HL-60 (cell line): Measurements from ENCODE around the gene CAMKMT.

Experiments
- DNase-seq, 2 experiments: peaks; one replicate each; pipeline ENCODE4 v3.0.0-alpha.2; 2010 to 2020; ENCODE audit warnings: low read depth in 1 of 2, low spot score in 1 of 2
- H3K27ac ChIP-seq: fragments of 250-450 bp; sonication (Bioruptor Pico); replicated peaks from 2 replicates; pipeline ENCODE4 v1.5.1; 2020; ENCODE audit warnings: mild to moderate bottlenecking, moderate library complexity
- H3K27me3 ChIP-seq: fragments of 250-450 bp; sonication (Bioruptor Pico); 2 replicates; pipeline ENCODE4 v1.5.1; 2021; ENCODE audit warnings: mild to moderate bottlenecking, moderate library complexity; ENCODE audit not compliant: insufficient read depth, poor library complexity, severe bottlenecking
- H3K4me3 ChIP-seq: replicated peaks from 2 replicates; pipeline ENCODE4 v1.5.1; 2011; ENCODE audit warnings: mild to moderate bottlenecking, control low read depth, low read length; ENCODE audit not compliant: insufficient read depth
- GABPA ChIP-seq: IDR thresholded peaks from 2 replicates; pipeline ENCODE4 v1.6.1; 2012; ENCODE audit warnings: low read depth
- POLR2AphosphoS5 ChIP-seq: IDR thresholded peaks from 2 replicates; pipeline ENCODE4 v1.6.1; 2012; ENCODE audit warnings: low read depth
- SPI1 ChIP-seq: IDR thresholded peaks from 2 replicates; pipeline ENCODE4 v1.6.1; 2012; ENCODE audit warnings: low read depth, mild to moderate bottlenecking, borderline replicate concordance
- TF ChIP-seq, protein P1 (sequence below): IDR thresholded peaks from 2 replicates; pipeline ENCODE4 v1.6.1; 2012; ENCODE audit warnings: low read depth; ENCODE audit not compliant: insufficient replicate concordance
- TF ChIP-seq, protein P2 (sequence below): IDR thresholded peaks from one replicate; pipeline ENCODE4 v1.5.1; 2011; ENCODE audit warnings: low read length, control low read depth, inconsistent platforms; ENCODE audit not compliant: insufficient read depth

The CAMKMT gene

GRCh38 chr2:44632931-44633689 lies 271.4 kb downstream of the CAMKMT start:
- H3K27me3 ChIP-seq: no peaks in the 10 kb centered on the region
- H3K4me3 ChIP-seq: no peak overlapping the region
- H3K27ac ChIP-seq: no peak overlapping the region
- no peak for TF ChIP-seq SPI1
- TF ChIP-seq, protein P1, sequence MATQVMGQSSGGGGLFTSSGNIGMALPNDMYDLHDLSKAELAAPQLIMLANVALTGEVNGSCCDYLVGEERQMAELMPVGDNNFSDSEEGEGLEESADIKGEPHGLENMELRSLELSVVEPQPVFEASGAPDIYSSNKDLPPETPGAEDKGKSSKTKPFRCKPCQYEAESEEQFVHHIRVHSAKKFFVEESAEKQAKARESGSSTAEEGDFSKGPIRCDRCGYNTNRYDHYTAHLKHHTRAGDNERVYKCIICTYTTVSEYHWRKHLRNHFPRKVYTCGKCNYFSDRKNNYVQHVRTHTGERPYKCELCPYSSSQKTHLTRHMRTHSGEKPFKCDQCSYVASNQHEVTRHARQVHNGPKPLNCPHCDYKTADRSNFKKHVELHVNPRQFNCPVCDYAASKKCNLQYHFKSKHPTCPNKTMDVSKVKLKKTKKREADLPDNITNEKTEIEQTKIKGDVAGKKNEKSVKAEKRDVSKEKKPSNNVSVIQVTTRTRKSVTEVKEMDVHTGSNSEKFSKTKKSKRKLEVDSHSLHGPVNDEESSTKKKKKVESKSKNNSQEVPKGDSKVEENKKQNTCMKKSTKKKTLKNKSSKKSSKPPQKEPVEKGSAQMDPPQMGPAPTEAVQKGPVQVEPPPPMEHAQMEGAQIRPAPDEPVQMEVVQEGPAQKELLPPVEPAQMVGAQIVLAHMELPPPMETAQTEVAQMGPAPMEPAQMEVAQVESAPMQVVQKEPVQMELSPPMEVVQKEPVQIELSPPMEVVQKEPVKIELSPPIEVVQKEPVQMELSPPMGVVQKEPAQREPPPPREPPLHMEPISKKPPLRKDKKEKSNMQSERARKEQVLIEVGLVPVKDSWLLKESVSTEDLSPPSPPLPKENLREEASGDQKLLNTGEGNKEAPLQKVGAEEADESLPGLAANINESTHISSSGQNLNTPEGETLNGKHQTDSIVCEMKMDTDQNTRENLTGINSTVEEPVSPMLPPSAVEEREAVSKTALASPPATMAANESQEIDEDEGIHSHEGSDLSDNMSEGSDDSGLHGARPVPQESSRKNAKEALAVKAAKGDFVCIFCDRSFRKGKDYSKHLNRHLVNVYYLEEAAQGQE: no peak
- TF ChIP-seq GABPA: no peak
- TF ChIP-seq, protein P2, sequence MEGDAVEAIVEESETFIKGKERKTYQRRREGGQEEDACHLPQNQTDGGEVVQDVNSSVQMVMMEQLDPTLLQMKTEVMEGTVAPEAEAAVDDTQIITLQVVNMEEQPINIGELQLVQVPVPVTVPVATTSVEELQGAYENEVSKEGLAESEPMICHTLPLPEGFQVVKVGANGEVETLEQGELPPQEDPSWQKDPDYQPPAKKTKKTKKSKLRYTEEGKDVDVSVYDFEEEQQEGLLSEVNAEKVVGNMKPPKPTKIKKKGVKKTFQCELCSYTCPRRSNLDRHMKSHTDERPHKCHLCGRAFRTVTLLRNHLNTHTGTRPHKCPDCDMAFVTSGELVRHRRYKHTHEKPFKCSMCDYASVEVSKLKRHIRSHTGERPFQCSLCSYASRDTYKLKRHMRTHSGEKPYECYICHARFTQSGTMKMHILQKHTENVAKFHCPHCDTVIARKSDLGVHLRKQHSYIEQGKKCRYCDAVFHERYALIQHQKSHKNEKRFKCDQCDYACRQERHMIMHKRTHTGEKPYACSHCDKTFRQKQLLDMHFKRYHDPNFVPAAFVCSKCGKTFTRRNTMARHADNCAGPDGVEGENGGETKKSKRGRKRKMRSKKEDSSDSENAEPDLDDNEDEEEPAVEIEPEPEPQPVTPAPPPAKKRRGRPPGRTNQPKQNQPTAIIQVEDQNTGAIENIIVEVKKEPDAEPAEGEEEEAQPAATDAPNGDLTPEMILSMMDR: no peak
- TF ChIP-seq POLR2AphosphoS5: no peak
- no peak for DNase-seq

DNA sequence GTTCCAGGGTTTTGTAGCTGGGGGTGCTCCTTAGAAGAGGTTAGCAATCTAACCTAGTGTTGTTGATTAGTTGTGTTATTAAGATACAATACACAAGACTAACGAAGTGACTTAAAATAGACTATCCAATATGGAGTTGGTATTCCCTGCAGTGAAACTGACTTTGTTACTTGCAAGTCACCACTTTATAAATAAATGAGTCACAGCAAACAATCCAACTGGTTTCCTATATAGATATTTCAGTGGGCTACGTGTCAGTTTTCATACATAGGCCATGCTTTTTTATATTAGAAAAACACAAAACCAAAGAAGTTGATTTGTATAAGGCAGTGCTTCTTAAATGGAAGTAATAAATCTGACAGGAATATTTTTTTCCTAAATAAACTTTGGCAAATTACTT lies 274.0 kb downstream of the CAMKMT start:
- no peaks in the 10 kb centered on the region for H3K27me3 ChIP-seq
- no peak overlapping the region for H3K4me3 ChIP-seq
- no peak for DNase-seq
- TF ChIP-seq, protein P2: no peak
- TF ChIP-seq GABPA (no peak), POLR2AphosphoS5 (no peak)
- H3K27ac ChIP-seq: no peak overlapping the region

GRCh38 chr2:44638649-44639048 lies 276.9 kb downstream of the CAMKMT start:
- H3K27ac ChIP-seq: no peak overlapping the region
- DNase-seq: no peak
- H3K4me3 ChIP-seq: no peak overlapping the region
- H3K27me3 ChIP-seq: no peaks in the 10 kb centered on the region
- TF ChIP-seq POLR2AphosphoS5 (no peak), GABPA (no peak), SPI1 (no peak)
- TF ChIP-seq, protein P2: no peak
- TF ChIP-seq, protein P1: no peak

GRCh38 chr2:44639399-44639798 lies 277.7 kb downstream of the CAMKMT start:
- no peak overlapping the region for H3K4me3 ChIP-seq
- H3K27ac ChIP-seq: no peak overlapping the region
- no peak for DNase-seq
- H3K27me3 ChIP-seq: no peaks in the 10 kb centered on the region
- TF ChIP-seq, protein P1: no peak
- no peak for TF ChIP-seq SPI1
- no peak for TF ChIP-seq POLR2AphosphoS5
